ENCODE results near the gene INSYN1. TPM values are rescaled to one million over a fixed set of nuclear protein-coding genes. Genes with fewer than 3 reads are reported as not detected.
A peak's percentile ranks its signal among the peaks of the same experiment; 100 is the strongest.

Gene INSYN1
- total and polyA plus RNA-seq, 9 of the 15 experiments (the other 6 are each of a cell fraction or from before 2014, with no cell fraction given), result not detected

GRCh38 chr15:73757571-73757970, 4.4 kb upstream of the INSYN1 start (continued):
- TF ChIP-seq, protein P1, sequence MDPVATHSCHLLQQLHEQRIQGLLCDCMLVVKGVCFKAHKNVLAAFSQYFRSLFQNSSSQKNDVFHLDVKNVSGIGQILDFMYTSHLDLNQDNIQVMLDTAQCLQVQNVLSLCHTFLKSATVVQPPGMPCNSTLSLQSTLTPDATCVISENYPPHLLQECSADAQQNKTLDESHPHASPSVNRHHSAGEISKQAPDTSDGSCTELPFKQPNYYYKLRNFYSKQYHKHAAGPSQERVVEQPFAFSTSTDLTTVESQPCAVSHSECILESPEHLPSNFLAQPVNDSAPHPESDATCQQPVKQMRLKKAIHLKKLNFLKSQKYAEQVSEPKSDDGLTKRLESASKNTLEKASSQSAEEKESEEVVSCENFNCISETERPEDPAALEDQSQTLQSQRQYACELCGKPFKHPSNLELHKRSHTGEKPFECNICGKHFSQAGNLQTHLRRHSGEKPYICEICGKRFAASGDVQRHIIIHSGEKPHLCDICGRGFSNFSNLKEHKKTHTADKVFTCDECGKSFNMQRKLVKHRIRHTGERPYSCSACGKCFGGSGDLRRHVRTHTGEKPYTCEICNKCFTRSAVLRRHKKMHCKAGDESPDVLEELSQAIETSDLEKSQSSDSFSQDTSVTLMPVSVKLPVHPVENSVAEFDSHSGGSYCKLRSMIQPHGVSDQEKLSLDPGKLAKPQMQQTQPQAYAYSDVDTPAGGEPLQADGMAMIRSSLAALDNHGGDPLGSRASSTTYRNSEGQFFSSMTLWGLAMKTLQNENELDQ (CRISPR knock-in tag; IDR thresholded peaks at IDR 0.05; ENCODE audit: borderline replicate concordance), result no peak
- peak; percentile 54; the same call in 1 of the 2 replicates for TF ChIP-seq BCOR (IDR thresholded peaks at IDR 0.05)
- no peak for TF ChIP-seq CBX2 (IDR thresholded peaks at IDR 0.05; ENCODE audit: insufficient read depth, low read length, poor library complexity, severe bottlenecking)
- no peak for TF ChIP-seq NR2F6 (CRISPR knock-in tag; IDR thresholded peaks at IDR 0.05)
- no peak for TF ChIP-seq KLF16 (IDR thresholded peaks at IDR 0.05)

DNA sequence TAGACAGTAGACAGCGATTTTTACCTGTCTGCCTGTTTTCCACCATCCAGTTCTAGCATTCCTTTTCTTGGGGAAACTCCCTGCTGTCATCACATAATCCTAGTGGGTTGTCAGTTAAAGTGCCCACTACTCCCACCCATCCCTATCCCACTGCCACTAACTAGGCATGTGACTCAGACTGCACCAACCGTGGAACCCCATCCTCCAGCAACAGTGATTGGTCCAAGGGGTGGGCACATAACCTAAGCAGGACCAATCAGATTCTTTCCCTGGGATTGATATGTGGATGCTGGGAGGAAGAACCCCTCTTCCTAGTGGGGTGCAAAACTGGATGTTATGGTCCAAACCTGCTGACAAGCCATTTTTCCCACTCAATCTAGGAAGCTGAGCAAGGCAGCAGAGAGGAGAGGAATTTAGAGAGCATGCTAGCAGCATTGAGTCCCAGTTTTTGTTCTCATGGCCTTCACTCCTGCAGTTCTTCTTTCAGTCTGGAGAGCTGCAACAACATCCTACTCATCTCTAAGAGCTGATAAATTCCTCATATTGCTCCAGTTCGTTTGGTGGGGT, 3.9 kb upstream of the INSYN1 start:
- Histone ChIP-seq H3K27me3 (ENCODE audit: control insufficient read depth in 2 of 2, insufficient read depth in 2 of 2, low read length in 2 of 2) (peaks cover 24 to 40% of the 10 kb centered on the region in 2 experiments; a peak in 4 of 5 replicates), H3K27ac (ENCODE audit: extremely low read depth, low read depth, low read length) (no peak overlapping the region), H4K20me1 (replicated peaks; ENCODE audit: control insufficient read depth, insufficient read depth, low read length) (peaks cover 7% of the 10 kb centered on the region), H2AFZ (ENCODE audit: low read depth, low read length) (no peak overlapping the region), H3K4me3 (no peak overlapping the region), H3K36me3 (ENCODE audit: control insufficient read depth, insufficient read depth, low read length) (no peaks in the 10 kb centered on the region), H3K4me2 (ENCODE audit: insufficient read depth, low read length) (no peak overlapping the region), H3K9ac (ENCODE audit: insufficient read depth in 1 of 2, low read depth in 2 of 2, low read length in 2 of 2) (no peak overlapping the region), H3K9me3 (replicated peaks; ENCODE audit: control insufficient read depth, insufficient read depth, low read depth, low read length) (no peaks in the 10 kb centered on the region), H3K79me2 (ENCODE audit: control insufficient read depth, insufficient read depth, low read length) (no peaks in the 10 kb centered on the region), H3K9me1 (ENCODE audit: control insufficient read depth, insufficient read depth, low read length) (no peaks in the 10 kb centered on the region), H3K4me1 (replicated peaks in 1 of 2; ENCODE audit: control insufficient read depth in 2 of 2, insufficient read depth in 2 of 2, low read length in 2 of 2) (peaks cover 0 to 7% of the 10 kb centered on the region in 2 experiments; a peak in 2 of 5 replicates)
- no TSS peak for BruUV-seq (replicated peaks)
- TF ChIP-seq MAFK (IDR thresholded peaks at IDR 0.05; ENCODE audit: low read length) (0 out of 2 replicates have a peak, but pooled peaks have one; percentile 9), BCL6 (CRISPR knock-in tag; IDR thresholded peaks at IDR 0.05) (no peak), NFXL1 (CRISPR knock-in tag; IDR thresholded peaks at IDR 0.05) (no peak), ZNF316 (IDR thresholded peaks at IDR 0.05) (peak; percentile 35; the same call in 1 of the 2 replicates), MAFG (tag; conservative IDR thresholded peaks at IDR 0.05) (0 out of 2 replicates have a peak, but pooled peaks have one; percentile 17)
- POLR2A ChIA-PET, result interaction anchor here (0.7 kb wide), 1 partner anchor 31 kb away, joined by 3 read pairs; no protein-coding TSS in a partner anchor
- DNase-seq (ENCODE audit: extremely low read depth in 1 of 4, low spot score in 3 of 4) (no peak), ATAC-seq (no peak), FAIRE-seq (no peak)
- in situ Hi-C loops (cut with MboI) (no loop called here), intact Hi-C loops (cut with micrococcal nuclease) (no loop called here)
- 0% methylated on average over 3 of the region's 3 CpGs for WGBS (ENCODE audit: insufficient coverage, low coverage, missing lambda C conversion rate)
- CTCF ChIA-PET (ENCODE audit: low intra/inter-chr PET ratio), result no interaction called here

All from K562 (cell line).